Measurements from ENCODE around the gene EPN2.
"Not testable (repeated sequence)": the region's sequence is repeated elsewhere in the genome, so short reads cannot be mapped to it uniquely, and the experiment has no call there.

EPN2 gene

DNA sequence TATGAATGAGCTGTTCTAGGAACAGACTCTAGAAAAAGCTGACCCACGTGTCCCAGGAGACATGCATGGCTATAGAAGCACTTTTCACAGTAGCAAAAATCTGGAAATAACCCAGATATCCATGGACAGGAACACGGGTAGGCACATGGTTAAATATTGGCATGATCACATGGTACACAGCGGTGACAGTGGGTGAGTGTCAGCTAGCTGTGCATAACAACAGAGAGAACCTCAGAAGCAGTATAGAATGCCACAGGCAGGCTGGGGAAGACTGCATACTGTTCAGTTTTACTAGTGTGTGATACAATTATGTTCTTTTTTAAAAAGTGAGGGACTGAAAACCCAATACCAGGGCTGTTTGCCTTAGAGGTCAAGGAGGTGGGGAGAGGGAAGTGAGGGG is 31.4 kb downstream of the EPN2 start:
- no peak for DNase-seq (ENCODE audit: low spot score)

DNA sequence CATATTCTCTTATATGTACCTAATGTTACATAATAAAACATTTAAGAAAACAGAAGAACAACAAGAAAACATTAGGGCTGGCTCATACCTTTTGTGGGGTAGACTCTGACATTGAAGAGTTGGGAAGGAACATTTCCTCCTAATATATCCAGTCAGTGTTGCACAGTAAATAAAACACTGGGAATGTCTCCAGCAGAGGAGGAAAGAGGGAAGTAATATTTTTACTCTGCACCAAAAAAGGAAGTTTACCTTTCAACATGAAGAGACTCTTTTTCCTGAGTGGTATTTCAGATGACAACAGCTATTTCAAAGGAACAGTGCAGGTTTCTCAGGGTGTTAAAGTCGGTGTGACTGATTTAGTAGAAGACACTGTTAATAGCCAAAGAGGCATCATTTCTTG is 31.9 kb downstream of the EPN2 start:
- no peak for DNase-seq (ENCODE audit: low spot score)

DNA sequence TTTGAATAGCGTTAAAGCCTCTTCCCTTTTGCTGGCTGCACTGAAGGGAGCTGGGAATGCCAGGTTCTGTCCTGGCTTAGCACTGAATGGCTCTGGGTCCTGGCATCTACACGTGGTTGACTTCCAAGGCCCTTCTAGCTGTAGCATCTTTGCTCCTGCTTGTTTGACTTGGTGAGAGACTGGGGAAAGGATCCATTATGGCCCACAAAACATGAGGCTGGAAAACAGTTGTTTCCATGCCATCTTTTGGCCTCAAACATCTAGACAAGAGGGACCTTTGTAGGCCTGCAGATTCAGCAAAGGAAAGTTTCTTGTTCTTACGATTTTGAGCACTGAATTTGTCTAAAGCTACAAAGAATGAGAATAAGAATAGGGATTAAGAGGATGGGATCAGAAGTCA is 32.5 kb downstream of the EPN2 start:
- no peak for DNase-seq (ENCODE audit: low spot score)

DNA sequence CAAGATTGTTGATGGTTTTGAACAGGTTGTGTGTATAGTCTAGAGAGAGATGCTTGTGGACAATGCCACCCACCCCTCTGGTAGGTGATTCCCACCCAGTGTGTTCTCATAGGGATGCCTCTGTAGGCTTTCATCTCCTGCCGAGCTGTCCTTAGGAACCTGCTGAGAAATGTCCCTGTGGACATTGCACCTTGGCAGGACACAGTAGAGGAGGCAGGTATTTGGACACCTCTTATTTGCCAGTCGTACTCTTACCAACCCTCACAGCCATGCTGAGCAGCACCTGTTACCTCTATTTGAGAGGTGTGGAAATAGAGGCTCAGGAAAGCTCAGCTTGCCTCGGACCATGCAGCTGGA is 33.2 kb downstream of the EPN2 start:
- no peak for DNase-seq (ENCODE audit: low spot score)

DNA sequence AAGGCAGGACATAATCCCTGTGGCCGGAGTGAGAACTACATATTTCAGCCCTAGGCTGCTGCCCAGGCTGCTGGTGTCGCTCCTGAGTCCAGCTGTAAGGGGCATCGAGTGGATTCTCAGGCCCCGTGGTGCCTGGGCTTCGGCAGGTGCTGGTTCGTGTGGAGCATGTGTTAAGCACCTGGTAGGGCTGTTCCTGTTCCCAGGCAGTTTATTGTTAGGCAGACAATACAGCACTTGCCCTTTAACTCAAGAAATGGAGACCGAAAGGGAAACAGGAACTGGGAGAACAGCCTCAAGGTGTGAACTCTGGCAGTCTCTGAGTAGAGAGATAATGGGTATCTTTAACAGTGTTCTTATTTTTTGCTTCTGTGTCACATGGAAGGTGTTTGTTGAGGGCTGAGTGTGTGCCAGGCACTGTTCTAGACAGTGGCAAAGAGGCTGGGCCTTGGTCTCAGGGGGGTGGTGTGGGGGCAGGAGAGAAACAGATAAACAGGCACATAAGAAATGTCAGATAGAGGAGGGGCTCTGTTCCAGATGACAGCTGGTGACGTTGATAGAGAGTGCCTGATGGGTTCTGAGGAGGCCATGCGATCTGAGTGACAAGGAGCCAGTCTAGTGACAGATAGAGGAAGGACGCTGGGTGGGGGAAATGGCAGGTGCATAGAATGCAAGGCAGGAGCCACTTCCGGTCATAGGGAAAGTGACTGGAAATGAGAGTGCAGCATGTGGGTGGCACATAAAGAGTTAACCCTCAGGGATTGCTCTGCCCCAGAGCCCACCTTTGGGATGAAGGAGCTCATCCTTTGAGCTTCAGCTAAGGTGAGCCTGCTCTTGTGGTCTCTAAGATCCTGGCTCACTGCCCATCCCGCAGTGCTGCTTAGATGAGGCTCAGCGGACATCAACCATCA is 33.8 kb downstream of the EPN2 start:
- DNase-seq (ENCODE audit: low spot score): peak; percentile 49

DNA sequence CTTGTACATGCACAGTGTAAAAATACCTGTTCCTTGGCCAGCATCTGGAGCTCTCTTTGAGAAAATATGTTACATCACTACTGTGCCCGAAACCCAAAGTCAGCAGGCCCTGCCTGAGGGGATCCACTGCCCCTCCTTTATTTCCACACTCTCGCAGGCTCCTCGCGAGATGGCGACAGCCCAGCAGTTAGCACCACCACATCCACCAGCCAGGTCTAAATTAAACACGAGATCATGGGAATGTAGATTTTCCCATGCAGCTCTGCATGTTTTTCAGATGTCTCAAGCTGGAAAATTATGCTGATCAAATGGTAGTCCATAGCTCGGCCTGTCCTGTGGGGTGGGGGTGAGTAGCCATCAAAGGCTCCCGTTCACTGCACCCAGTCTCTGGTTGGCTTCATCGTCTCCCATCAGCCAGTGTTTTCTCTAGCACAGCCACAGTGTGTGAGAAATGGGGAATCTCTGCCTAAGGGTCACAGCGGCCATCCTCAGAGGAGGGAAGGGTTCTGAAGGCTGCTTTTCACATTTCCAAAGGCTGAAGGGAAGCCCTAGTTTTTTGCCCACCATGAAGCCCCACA is 34.7 kb downstream of the EPN2 start:
- no peak for DNase-seq (ENCODE audit: low spot score)

DNA sequence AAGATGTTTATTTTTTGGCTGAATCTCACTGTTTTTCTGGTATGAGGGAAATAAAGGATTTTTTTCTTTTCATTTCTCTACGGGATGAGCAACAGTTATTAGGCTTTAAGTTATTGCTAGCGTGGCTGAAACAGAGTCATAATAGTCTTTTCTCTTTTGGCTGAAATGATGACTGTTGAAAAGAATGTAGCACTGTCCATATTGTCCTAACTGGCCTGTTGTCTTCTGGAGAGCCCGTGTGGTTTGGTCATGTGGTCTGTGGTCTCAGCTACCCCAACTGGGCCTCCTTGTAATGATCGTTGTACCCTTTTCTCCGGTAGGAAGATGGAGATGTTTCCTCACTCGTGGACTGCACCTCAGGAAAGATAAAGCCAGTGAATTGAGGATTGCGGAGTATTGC is 36.6 kb downstream of the EPN2 start:
- no peak for DNase-seq (ENCODE audit: low spot score)

DNA sequence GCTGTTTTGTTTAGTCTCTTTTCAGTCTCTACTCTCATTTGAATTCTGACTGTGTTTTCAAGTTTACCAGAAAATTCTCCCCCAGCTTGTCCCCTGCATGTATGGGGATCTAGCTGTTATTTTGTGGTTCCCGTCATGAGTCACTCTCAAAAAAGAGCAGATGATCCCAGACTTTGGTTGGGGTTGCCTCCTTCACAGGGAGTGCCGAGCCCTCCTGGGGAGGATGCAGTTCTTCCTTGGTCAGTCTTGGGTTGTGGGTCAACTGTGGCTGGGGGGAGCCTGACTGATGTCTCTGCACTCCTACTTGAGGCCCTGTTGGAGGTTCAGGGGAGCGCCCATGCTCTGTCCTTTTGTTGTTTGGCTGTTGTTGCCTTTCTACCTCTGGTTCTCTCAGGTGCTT is 37.7 kb downstream of the EPN2 start:
- no peak for DNase-seq (ENCODE audit: low spot score)

DNA sequence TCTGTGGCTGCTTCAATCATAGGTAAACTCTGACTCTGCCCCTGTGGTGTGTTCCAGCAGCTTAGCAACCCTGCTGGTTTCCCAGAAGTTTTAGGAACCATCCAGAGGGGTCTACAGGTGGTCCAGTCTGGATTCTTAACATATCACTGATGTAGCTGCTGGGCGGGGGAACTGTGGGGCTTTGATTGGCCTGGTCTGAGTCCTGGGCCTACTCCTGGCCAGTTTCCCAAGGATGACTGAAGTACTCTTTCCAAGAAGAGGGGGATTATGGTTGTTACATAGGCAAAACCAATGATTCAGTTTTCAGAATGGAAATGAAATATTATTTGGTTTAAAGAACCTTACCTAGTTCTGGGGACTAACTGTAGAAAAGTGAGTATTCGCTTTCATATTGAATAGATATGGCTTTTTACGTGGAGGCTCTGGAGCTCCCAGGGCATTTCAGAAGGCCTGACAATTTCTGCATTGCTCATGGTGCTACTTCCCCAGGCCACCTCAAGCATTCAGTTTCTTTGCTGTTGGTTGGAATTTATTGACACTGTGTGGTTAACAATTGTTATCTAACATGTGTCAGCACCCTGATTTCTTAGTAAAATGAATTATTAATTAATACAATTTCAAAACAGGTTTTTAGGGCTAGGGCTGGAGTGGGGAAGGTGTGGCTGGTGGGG is 38.4 kb downstream of the EPN2 start:
- DNase-seq (ENCODE audit: low spot score): no peak

DNA sequence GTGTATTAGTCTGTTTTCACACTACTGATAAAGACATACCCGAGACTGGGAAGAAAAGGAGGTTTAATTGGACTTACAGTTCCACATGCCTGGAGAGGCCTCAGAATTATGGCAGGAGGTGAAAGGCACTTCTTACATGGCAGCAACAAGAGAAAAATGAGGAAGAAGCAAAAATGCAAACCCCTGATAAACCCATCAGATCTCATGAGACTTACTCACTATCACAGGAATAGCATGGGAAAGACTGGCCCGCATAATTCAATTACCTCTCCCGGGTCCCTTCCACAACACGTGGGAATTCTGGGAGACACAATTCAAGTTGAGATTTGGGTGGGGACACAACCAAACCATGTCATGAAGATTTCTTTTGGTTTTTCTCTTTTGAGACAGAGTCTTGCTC is 41.1 kb downstream of the EPN2 start:
- DNase-seq (ENCODE audit: low spot score): not testable (repeated sequence)

DNA sequence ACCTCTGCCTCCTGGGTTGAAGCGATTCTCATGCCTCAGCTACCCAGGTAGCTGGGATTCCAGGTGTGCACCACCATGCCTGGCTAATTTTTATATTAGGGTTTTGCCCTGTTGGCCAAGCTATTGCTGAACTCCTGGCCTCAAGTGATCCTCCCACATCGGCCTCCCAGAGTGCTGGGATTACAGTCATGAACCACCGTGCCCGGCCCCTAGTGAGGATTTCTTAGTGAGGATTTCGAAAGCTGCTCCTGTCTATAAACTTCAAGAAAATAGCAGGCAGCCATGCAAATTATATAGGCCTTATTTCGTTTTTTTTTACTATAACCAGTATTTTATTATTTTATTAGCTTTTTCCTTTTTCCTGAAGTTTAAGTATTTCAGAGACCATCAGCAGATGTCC is 41.6 kb downstream of the EPN2 start:
- DNase-seq (ENCODE audit: low spot score): no peak

DNA sequence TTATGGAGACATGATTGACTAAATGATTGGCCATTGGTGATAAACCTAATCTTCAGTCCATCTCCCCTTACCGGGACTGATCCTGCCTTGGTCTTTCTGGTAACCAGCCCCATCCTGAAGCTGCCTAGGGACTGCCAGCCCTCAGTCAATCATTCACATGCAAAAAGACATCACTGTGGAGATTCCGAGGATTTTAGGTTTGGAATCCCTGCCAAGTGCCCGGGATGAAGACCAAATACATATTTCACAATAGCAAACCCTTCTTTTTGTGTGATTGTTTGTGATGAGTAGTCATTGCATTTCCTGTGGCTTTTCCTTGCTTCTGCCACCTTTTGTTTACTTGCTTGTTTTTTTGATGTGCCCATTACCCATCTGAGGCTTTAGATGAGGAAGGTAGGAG is 44.0 kb downstream of the EPN2 start:
- no peak for DNase-seq (ENCODE audit: low spot score)

DNA sequence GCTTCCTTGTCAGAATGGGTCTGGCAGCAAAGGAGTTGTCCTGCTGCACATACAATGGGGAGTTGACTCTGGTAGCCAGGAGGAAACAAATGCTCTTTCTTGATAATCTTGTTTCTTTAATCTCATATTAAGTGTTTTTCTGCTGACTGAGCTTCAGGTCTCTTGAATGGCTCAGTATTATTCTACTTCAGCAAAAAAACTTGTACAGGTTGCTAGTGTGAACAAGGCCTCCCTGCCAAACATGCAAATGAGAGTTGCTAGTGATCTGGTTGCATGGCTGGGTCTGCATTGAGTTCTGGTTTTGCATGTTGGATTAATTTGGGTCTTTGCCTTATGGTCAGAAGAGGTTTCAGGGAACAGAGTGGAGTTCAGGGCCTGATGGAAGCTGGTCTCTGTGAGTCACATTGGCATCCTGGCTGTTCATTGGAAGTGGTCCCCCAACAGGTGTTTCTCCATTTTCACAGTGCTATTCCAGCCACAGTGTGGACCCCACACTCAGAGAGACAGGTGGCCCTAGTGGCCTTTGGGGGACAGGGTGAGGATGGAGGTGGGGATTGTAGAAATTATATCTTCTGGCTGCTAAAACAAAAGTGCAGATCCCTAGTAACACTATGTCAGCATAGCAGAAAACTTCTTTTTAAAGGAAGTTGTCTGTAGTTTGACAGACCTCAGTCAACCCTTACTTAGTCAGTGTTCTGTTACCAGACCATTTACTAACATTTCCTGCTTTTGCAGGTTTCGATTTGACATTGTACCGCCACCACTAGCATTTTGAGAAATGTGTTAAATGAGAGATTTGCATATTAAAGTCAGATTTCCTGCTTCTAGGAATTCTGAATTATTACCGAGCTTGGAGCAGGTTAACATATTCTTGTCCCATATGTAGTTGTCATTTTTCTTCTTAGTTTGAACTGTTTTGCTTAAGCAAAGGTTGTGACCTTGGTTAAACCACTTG is 47.1 kb downstream of the EPN2 start:
- DNase-seq (ENCODE audit: low spot score): peak; percentile 23

DNA sequence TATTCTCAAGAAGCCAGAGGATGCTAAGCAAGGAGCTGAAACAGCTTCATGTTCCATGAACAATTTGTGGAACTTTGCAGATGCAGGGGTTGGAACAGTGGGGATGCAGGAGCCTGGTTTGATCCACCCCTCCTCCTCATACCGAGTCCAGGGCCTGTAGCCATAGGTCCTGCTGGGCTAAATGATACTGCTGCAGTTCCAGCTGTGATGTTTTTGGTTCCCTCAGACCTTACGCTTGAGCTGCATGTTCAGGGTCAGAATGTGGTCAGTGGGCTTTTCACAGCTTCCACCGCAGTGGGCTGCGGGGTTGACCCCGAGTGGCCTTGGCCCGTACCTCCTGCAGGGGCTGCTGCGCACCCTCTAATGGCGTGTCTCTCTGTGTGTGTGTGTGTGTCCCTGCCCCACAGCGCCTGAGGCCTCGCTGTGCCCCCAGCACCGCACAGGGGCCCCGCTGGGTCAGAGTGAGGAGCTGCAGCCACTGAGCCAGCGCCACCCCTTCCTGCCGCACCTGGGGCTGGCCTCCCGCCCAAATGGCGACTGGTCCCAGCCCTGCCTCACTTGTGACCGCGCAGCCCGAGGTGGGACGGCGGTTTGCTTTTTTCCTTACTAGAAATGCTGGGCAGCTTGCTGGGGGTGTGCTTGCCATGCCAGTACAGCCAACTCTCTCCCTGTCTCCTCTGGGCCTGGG is 48.2 kb downstream of the EPN2 start:
- no peak for DNase-seq (ENCODE audit: low spot score)

DNA sequence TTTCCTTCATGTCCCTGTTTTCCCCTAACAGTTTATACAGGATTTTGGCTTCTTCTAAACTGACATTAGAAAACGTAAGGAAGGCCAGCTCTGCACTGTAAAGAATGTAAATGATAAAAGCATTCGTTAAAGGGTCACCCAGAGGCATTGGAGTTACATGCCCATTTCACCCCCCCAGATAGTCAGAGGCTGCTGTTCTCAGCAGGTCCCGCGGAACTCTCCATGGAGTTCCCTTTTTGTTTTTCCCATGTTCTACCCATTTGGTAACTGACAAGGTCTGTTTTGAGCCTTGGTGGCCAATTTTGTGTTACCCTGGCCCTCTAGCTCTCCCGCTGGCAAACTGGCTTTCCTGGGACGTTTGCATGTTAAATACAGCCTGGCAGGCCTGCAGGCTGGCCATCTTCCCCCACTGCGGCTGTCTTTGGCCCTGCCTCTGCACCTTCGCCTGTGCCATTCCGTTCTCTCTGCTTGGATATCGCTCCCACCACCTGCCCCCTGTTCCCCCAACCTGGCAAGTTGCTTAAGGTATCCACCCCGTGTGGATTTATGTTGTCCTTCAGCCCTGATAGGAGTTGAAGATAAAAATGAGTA is 49.7 kb downstream of the EPN2 start:
- DNase-seq (ENCODE audit: low spot score): no peak

DNA sequence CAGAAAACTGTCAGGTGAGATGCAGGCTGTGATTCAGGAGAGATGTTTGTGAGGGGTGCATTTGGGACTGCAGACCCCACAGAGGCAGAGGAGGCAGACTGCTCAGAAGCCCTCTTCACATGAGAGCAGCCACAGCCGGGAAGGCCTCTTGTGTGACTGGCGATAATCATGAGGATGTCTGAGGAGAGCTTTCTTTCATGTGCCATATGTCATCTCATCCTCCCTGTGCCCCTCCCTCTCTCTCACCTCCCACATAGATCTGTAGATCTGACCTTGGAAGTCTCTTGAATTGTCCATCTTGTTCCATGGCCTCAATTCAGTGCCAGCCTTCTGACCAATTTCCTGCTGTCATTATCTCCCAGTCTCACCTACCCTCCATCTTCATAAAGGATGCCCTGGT is 50.5 kb downstream of the EPN2 start:
- DNase-seq (ENCODE audit: low spot score): no peak

DNA sequence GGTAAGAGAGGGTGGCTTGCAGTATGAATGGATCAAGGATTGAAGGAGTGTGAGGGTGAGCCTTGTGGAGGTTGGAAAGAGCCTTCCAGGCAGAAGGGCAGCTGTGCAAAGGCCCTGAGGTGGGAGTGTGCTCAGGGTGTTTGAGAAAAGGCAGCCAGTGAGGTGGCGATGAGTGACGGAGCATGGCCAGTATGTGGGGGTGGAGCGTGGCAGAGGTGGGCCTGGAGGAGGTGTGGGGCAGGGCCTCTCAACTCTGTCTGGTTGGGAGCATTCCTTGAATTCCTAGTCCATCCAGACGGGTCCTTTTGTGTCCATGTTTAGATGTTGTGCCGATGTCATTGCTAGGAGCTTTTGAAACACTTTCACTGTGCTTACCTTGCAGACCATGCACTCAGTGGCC is 51.3 kb downstream of the EPN2 start:
- DNase-seq (ENCODE audit: low spot score): no peak

DNA sequence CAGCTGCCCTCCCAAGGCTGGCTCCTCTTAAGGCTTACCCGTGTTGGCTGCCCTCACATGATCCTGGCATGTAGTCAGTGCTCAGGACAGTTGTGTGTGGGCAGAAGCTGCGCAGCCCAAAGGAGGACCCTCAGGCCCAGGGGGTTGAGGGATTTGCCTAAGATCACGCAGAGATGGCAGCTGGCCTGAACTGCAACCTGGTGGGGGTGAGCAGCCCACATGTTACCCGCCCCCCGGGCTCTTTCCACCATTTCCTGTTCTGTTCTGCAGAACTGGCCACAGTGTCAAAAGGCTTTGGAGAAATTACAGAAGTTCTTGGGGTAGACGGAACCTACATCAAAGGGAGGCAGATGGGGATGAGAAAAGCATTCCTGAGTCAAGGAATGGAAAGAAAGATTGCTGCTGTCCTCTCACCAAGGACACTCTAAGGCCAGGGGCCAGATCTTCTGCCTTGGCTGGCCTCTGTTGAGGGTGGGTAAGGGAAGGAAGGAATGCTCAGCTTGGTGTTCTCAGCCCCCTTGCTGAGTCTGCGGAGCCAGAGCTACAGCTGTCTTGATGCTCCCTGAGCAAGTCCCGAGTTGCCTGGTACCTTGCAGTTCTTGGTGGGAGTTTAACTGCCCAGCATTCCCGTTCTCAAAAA is 53.0 kb downstream of the EPN2 start:
- DNase-seq (ENCODE audit: low spot score): no peak

DNA sequence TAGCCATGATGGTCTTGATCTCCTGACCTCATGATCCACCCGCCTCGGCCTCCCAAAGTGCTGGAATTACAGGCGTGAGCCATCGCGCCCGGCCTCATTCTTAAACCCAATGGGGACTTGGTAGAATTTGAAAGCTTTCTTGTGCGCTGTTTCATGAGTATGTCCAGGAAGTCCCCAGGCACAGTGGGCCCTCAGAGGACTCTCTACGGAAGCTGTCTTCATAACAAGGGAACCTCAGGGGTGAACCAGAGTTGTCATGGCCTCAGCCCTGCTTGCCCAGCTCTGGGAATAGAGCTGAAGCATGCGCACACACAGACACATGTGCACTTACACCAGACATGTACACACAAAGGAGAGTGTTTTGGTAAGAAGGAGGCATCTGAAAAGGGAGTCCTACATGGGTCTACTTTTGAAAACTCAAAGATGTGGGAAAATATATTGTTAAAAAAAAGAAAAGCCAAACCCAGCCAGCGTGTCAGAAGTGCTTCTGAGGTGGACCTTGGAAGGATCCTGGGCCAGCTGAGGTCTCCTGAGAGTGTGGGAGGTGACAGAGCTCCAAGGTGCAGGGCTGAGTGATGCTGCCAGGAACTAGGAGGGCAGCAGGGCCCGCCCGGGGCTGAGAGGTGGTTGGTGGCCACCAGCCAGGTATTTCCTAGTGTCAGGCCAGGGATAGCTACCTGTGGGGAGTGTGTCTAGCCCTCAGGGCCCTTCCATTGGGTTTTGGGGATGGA is 54.6 kb downstream of the EPN2 start:
- no peak for DNase-seq (ENCODE audit: low spot score)

DNA sequence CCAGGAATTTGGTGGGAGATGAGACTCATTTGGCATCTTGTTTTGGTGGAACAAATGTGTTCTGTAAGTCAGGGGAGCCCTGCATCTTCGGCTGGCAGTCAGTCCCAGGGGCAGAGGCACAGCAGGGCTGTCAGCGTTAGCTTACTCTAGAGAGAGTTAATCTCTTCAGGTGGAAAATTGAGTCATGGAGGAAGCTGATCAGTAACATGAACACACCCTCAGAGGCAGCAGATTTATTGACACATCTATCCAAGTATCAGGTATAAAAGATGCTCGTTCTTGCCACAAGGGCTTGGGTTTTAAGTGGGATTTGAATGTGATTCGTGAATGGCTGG is 55.2 kb downstream of the EPN2 start:
- DNase-seq (ENCODE audit: low spot score): no peak

All from NAMALWA (cell line).